ENCODE results near the gene ERBB3.

The ERBB3 gene

GRCh38 chr12:56137853-56138571 is 58.0 kb downstream of the ERBB3 start:
- DNase-seq (ENCODE audit: low read depth), result no peak

GRCh38 chr12:56141946-56142784 is 62.2 kb downstream of the ERBB3 start:
- DNase-seq (ENCODE audit: low read depth), result no peak

- DNase-seq (ENCODE audit: low read depth), result no peak
Observed at GRCh38 chr12:56143217-56143616, 63.3 kb downstream of the ERBB3 start.

- no peak for DNase-seq (ENCODE audit: low read depth)
Observed at GRCh38 chr12:56143870-56144269, 63.9 kb downstream of the ERBB3 start.

- no peak for DNase-seq (ENCODE audit: low read depth)
Observed at GRCh38 chr12:56145217-56145616, 65.3 kb downstream of the ERBB3 start.

GRCh38 chr12:56146492-56147460 is 66.8 kb downstream of the ERBB3 start:
- no peak for DNase-seq (ENCODE audit: low read depth)

- no peak for DNase-seq (ENCODE audit: low read depth)
Observed at GRCh38 chr12:56150563-56150962, 70.6 kb downstream of the ERBB3 start.

GRCh38 chr12:56151672-56152131 is 71.7 kb downstream of the ERBB3 start:
- no peak for DNase-seq (ENCODE audit: low read depth)

GRCh38 chr12:56152132-56152755 is 72.3 kb downstream of the ERBB3 start, which contains the start of gene MYL6B:
TSS of gene MYL6B (plus strand) at chr12:56152587. CDS start at chr12:56153919, 1,332 bp downstream.
- peak; percentile 86 for DNase-seq (ENCODE audit: low read depth)

Measured in fibroblast of gingiva (primary cell).